T-helper 1 cell treated with Interleukin-12 subunit alpha and Interleukin-12 subunit beta and Interleukin-4 antibody, amounts not matched to agents 30 μg/mL and 1 μg/mL, for 36 hours (primary cell): ENCODE results near the gene NCAM2.
"Not testable (repeated sequence)": the region's sequence is repeated elsewhere in the genome, so short reads cannot be mapped to it uniquely, and the experiment has no call there.

Experiments
- H3K27ac Mint-ChIP-seq: one replicate; pipeline ENCODE4 v1.8.0; 2021; ENCODE audit warnings: mild to moderate bottlenecking, mixed read lengths
- H3K27me3 Mint-ChIP-seq: one replicate; pipeline ENCODE4 v1.8.0; 2021; ENCODE audit warnings: low read depth, mixed read lengths
- H3K36me3 Mint-ChIP-seq: one replicate; pipeline ENCODE4 v1.8.0; 2021; ENCODE audit warnings: low read depth, mixed read lengths
- H3K4me1 Mint-ChIP-seq: one replicate; pipeline ENCODE4 v1.8.0; 2021; ENCODE audit warnings: low read depth, mixed read lengths
- H3K4me3 Mint-ChIP-seq: one replicate; pipeline ENCODE4 v1.8.0; 2021; ENCODE audit warnings: mild to moderate bottlenecking, moderate library complexity, mixed read lengths
- H3K9me3 Mint-ChIP-seq: one replicate; pipeline ENCODE4 v1.8.0; 2021; ENCODE audit warnings: mixed read lengths

Gene NCAM2

GRCh38 chr21:21383126-21383525 is 384.9 kb downstream of the NCAM2 start:
- H3K4me3 Mint-ChIP-seq = no peak overlapping the region
- H3K27me3 Mint-ChIP-seq = no peaks in the 10 kb centered on the region
- H3K9me3 Mint-ChIP-seq = peaks cover 8% of the 10 kb centered on the region
- no peaks in the 10 kb centered on the region for H3K36me3 Mint-ChIP-seq
- H3K4me1 Mint-ChIP-seq = no peaks in the 10 kb centered on the region
- H3K27ac Mint-ChIP-seq = no peak overlapping the region

DNA sequence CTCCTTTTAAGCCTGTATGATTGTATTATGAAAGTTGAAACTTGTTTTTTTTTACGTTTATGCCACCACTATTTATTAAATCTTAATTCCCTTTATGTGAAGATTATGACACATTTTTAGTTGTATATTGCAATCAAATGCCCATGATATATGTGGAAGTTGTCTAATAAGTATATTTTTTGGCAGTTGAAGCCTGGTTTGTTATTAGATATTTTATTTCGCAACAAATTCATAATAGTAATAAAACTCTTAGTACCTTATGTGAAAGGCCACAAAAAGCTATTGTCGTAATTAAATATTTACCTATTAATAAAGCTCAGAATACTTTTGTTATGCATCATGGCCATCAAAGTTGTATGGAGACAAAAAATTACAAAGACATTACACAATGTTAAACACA is 386.8 kb downstream of the NCAM2 start:
- Mint-ChIP-seq H3K4me3 (no peak overlapping the region), H3K27ac (no peak overlapping the region), H3K4me1 (no peaks in the 10 kb centered on the region), H3K36me3 (no peaks in the 10 kb centered on the region), H3K27me3 (no peaks in the 10 kb centered on the region), H3K9me3 (peaks cover 9% of the 10 kb centered on the region)

GRCh38 chr21:21385404-21385803 is 387.2 kb downstream of the NCAM2 start:
- H3K4me3 Mint-ChIP-seq = no peak overlapping the region
- peaks cover 9% of the 10 kb centered on the region for H3K9me3 Mint-ChIP-seq
- no peaks in the 10 kb centered on the region for H3K4me1 Mint-ChIP-seq
- H3K27ac Mint-ChIP-seq = no peak overlapping the region
- no peaks in the 10 kb centered on the region for H3K36me3 Mint-ChIP-seq
- no peaks in the 10 kb centered on the region for H3K27me3 Mint-ChIP-seq

- Mint-ChIP-seq H3K4me3 (no peak overlapping the region), H3K27me3 (no peaks in the 10 kb centered on the region), H3K4me1 (no peaks in the 10 kb centered on the region), H3K27ac (no peak overlapping the region), H3K9me3 (peaks cover 3% of the 10 kb centered on the region), H3K36me3 (no peaks in the 10 kb centered on the region)
Measured at GRCh38 chr21:21387916-21388315, 389.7 kb downstream of the NCAM2 start.

- no peaks in the 10 kb centered on the region for H3K27me3 Mint-ChIP-seq
- no peaks in the 10 kb centered on the region for H3K4me1 Mint-ChIP-seq
- H3K36me3 Mint-ChIP-seq = no peaks in the 10 kb centered on the region
- no peak overlapping the region for H3K27ac Mint-ChIP-seq
- H3K4me3 Mint-ChIP-seq = no peak overlapping the region
- peaks cover 16% of the 10 kb centered on the region for H3K9me3 Mint-ChIP-seq
Measured at GRCh38 chr21:21394064-21394463, 395.9 kb downstream of the NCAM2 start.

GRCh38 chr21:21396424-21396823 is 398.2 kb downstream of the NCAM2 start:
- H3K27ac Mint-ChIP-seq = no peak overlapping the region
- no peaks in the 10 kb centered on the region for H3K27me3 Mint-ChIP-seq
- no peaks in the 10 kb centered on the region for H3K36me3 Mint-ChIP-seq
- peaks cover 16% of the 10 kb centered on the region for H3K9me3 Mint-ChIP-seq
- no peak overlapping the region for H3K4me3 Mint-ChIP-seq
- H3K4me1 Mint-ChIP-seq = no peaks in the 10 kb centered on the region

DNA sequence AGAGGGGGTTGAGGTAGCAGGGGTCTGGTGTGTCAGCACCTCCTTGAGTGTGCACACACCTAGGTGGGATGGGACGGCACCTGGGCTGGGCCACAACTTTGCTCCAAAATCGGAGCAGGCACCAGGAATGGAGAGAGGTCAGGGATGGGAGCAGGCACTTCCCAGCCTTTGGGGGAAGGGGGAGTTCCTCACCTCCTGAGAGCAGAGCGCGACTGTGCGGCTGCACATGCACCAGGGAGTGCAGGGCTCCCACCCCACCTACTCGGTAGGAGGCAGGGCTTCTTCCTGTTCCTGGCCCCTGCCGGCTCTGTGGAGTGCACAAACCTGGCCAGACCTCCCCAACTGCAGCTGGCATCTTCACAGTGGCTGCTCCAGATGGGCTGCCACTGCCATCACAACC is 399.3 kb downstream of the NCAM2 start:
- H3K27ac Mint-ChIP-seq = no peak overlapping the region
- no peaks in the 10 kb centered on the region for H3K27me3 Mint-ChIP-seq
- H3K36me3 Mint-ChIP-seq = no peaks in the 10 kb centered on the region
- no peak overlapping the region for H3K4me3 Mint-ChIP-seq
- H3K4me1 Mint-ChIP-seq = no peaks in the 10 kb centered on the region
- peaks cover 18% of the 10 kb centered on the region for H3K9me3 Mint-ChIP-seq

- H3K36me3 Mint-ChIP-seq = no peaks in the 10 kb centered on the region
- peaks cover 20% of the 10 kb centered on the region for H3K9me3 Mint-ChIP-seq
- no peak overlapping the region for H3K4me3 Mint-ChIP-seq
- H3K27me3 Mint-ChIP-seq = no peaks in the 10 kb centered on the region
- no peaks in the 10 kb centered on the region for H3K4me1 Mint-ChIP-seq
- no peak overlapping the region for H3K27ac Mint-ChIP-seq
Measured at GRCh38 chr21:21401444-21401843, 403.2 kb downstream of the NCAM2 start.

DNA sequence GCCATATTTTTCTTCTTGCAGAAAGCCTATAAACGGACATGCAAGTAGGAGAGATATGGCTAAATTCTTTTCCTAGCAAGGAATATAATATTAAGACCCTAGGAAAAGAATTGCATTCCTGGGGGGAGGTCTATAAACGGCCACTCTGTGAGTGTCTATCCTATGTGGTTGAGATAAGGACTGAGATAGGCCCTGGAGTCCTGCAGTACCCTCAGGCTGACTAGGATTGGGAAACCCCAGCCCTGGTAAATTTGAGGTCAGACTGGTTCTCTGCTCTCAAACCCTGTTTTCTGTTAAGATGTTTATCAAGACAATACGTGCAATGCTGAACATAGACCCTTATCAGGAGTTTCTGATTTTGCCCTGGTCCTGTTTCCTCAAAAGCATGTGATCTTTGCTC is 404.0 kb downstream of the NCAM2 start:
- H3K9me3 Mint-ChIP-seq = peaks cover 20% of the 10 kb centered on the region
- not testable (repeated sequence) for H3K4me1 Mint-ChIP-seq, H3K27ac Mint-ChIP-seq, H3K36me3 Mint-ChIP-seq, H3K27me3 Mint-ChIP-seq, H3K4me3 Mint-ChIP-seq

DNA sequence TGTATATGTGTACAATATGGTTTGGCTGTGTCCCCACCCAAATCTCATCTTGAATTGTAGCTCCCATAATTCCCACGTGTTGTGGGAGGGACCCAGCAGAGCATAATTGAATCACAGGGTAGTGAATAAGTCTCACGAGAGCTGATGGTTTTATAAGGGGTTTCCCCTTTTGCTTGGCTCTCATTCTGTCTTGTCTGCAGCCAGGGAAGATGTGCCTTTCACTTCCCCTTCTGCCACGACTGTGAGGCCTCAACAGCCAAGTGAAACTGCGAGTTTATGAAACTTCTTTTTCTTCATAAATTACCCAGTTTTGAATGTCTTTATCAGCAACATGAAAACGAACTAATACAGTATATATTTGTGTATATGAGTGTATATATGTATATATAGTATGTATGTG is 406.1 kb downstream of the NCAM2 start:
- H3K9me3 Mint-ChIP-seq = peaks cover 14% of the 10 kb centered on the region
- not testable (repeated sequence) for H3K27ac Mint-ChIP-seq, H3K36me3 Mint-ChIP-seq, H3K27me3 Mint-ChIP-seq, H3K4me3 Mint-ChIP-seq, H3K4me1 Mint-ChIP-seq

- no peaks in the 10 kb centered on the region for H3K36me3 Mint-ChIP-seq
- H3K9me3 Mint-ChIP-seq = peaks cover 14% of the 10 kb centered on the region
- H3K27ac Mint-ChIP-seq = no peak overlapping the region
- H3K27me3 Mint-ChIP-seq = no peaks in the 10 kb centered on the region
- H3K4me3 Mint-ChIP-seq = no peak overlapping the region
- H3K4me1 Mint-ChIP-seq = no peaks in the 10 kb centered on the region
Measured at GRCh38 chr21:21406921-21407320, 408.7 kb downstream of the NCAM2 start.

DNA sequence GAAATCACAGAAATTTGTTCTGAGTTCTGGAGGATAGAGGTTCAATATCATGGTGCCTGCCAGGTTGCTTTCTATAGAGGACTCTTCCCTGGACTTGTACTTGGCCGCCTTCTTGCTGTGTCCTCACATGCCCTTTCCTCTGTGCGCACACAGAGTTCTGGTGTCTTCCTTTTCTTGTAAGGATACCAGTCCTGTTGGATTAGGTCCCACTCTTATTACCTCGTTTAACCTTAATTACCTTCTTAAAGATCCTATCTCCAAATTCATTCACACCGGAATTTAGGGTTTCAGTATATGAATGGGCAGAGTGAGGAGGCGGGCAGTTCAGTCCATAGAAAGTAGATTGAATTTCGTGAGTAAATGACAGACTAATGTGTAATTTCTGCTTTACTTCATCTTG is 413.9 kb downstream of the NCAM2 start:
- H3K27me3 Mint-ChIP-seq = no peaks in the 10 kb centered on the region
- no peaks in the 10 kb centered on the region for H3K36me3 Mint-ChIP-seq
- H3K9me3 Mint-ChIP-seq = no peaks in the 10 kb centered on the region
- H3K4me3 Mint-ChIP-seq = no peak overlapping the region
- no peak overlapping the region for H3K27ac Mint-ChIP-seq
- H3K4me1 Mint-ChIP-seq = no peaks in the 10 kb centered on the region

DNA sequence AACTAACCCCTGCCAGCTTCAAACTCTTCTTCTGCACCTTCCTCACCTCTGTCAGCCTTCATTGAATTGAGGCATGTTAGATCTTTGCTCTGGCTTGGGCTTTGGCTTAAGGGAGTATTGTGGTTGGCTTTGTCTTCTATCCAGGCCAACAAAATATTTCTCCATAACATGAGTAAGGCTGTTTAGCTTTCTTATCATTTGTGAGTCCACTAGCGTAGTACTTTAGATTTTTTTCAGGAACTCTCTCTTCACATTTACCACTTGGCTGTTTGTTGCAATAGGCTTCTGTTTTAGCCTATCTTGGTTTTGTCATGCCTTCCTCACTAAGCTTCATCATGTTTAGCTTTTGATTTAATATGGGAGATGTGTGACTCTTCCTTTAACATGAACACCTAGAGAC is 417.5 kb downstream of the NCAM2 start:
- no peaks in the 10 kb centered on the region for H3K4me1 Mint-ChIP-seq
- no peak overlapping the region for H3K27ac Mint-ChIP-seq
- H3K36me3 Mint-ChIP-seq = no peaks in the 10 kb centered on the region
- H3K4me3 Mint-ChIP-seq = no peak overlapping the region
- no peaks in the 10 kb centered on the region for H3K9me3 Mint-ChIP-seq
- H3K27me3 Mint-ChIP-seq = no peaks in the 10 kb centered on the region

GRCh38 chr21:21434944-21435343 is 436.7 kb downstream of the NCAM2 start:
- H3K4me1 Mint-ChIP-seq = no peaks in the 10 kb centered on the region
- peaks cover 18% of the 10 kb centered on the region for H3K9me3 Mint-ChIP-seq
- no peak overlapping the region for H3K27ac Mint-ChIP-seq
- no peaks in the 10 kb centered on the region for H3K36me3 Mint-ChIP-seq
- H3K27me3 Mint-ChIP-seq = no peaks in the 10 kb centered on the region
- no peak overlapping the region for H3K4me3 Mint-ChIP-seq

DNA sequence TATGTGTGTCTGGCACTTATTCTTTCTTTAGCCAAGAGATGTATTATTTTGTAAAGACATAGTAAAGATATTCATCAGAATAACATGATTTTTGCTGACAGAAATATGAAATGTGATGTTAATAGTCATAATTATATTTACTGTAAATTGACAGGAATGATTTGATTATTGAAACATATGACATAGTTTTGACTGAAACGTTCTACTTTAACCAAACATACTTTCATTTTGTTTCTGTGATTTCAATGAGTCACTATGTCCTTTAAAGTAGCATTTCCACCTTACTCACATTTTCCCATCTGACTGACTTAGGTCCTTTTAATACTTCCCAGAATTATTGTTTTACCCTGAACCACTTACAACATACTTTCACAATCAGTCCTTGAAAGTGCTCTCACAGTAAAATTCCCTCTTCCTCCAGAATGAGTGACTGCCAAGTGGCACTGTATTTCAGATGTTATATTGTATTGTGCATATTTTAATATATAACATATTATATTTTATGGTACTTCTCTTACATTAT is 437.9 kb downstream of the NCAM2 start:
- H3K36me3 Mint-ChIP-seq = no peaks in the 10 kb centered on the region
- no peaks in the 10 kb centered on the region for H3K4me1 Mint-ChIP-seq
- H3K27ac Mint-ChIP-seq = no peak overlapping the region
- no peak overlapping the region for H3K4me3 Mint-ChIP-seq
- H3K27me3 Mint-ChIP-seq = no peaks in the 10 kb centered on the region
- H3K9me3 Mint-ChIP-seq = peaks cover 13% of the 10 kb centered on the region

GRCh38 chr21:21439761-21440160 is 441.6 kb downstream of the NCAM2 start:
- Mint-ChIP-seq H3K27ac (no peak overlapping the region), H3K9me3 (peaks cover 11% of the 10 kb centered on the region), H3K4me3 (no peak overlapping the region), H3K27me3 (no peaks in the 10 kb centered on the region), H3K36me3 (no peaks in the 10 kb centered on the region), H3K4me1 (no peaks in the 10 kb centered on the region)
